K562 (cell line): Measurements from ENCODE around the gene DNAJC30. TPM values are rescaled to one million over a fixed set of nuclear protein-coding genes. Genes with fewer than 3 reads are reported as not detected.

Experiments
- ATAC-seq: fragments of 200-7000 bp; cut with Tn5 transposase; 3 replicates; pipeline ENCODE4 v1.9.1; 2020; ENCODE audit warnings: moderate library complexity
- BruUV-seq: library from RNA; stranded (reverse); fragments of 400-500 nt; replicated peaks from 2 replicates; lab custom pipeline; 2021; lab: Mats Ljungman, UMichigan
- CTCF ChIA-PET: fragments of 300-600 bp; formaldehyde crosslinking; extraction: SDS; loops from one replicate; lab custom pipeline; 2021; ENCODE audit warnings: low intra/inter-chr PET ratio; lab: Yijun Ruan, JAX
- POLR2A ChIA-PET: fragments of 300-600, 350-650 bp; sonication (Branson Sonifier 250); formaldehyde crosslinking; extraction: SDS; loops from one replicate; lab custom pipeline; 2021; ENCODE audit warnings: antibody characterized with exemption, inconsistent platforms; lab: Yijun Ruan, JAX
- DNase-seq, 4 experiments: peaks; one replicate each; pipeline versions ENCODE4 v3.0.0 to v3.0.0-alpha.2; 2011 to 2018; ENCODE audit warnings: low spot score in 3 of 4, mixed read lengths in 3 of 4; ENCODE audit errors: extremely low read depth in 1 of 4
- FAIRE-seq: peaks from 2 replicates; lab custom pipeline; 2011; peaks lifted over from hg19 to GRCh38; lab: Jason Lieb, UNC
- H2AFZ ChIP-seq: 2 replicates; pipeline ENCODE4 v1.6.0; 2011; ENCODE audit warnings: low read depth, low read length, control low read depth, inconsistent platforms
- H3K27ac ChIP-seq: fragments of 200-600 bp; 3 replicates; pipeline ENCODE4 v1.8.0; 2011; ENCODE audit warnings: low read depth, mild to moderate bottlenecking, control low read depth, inconsistent platforms, low read length, moderate library complexity, mixed read lengths; ENCODE audit errors: extremely low read depth
- H3K27me3 ChIP-seq, 2 experiments: fragments of 300-600 bp in 1 of 2; 2 replicates in 1 of 2; 3 replicates in 1 of 2; pipeline versions ENCODE4 v1.6.0 to v1.8.0; 2011; ENCODE audit warnings: inconsistent platforms in 2 of 2, low read length in 2 of 2, mild to moderate bottlenecking in 1 of 2, mixed read lengths in 1 of 2, moderate library complexity in 1 of 2; ENCODE audit not compliant: control insufficient read depth in 2 of 2, insufficient read depth in 2 of 2
- H3K36me3 ChIP-seq: fragments of 300-600 bp; 3 replicates; pipeline ENCODE4 v1.8.0; 2011; ENCODE audit warnings: mild to moderate bottlenecking, low read length, inconsistent platforms; ENCODE audit not compliant: control insufficient read depth, insufficient read depth
- H3K4me1 ChIP-seq, 2 experiments: fragments of 200-600 bp in 1 of 2; replicated peaks in 1 of 2; 2 replicates in 1 of 2; 3 replicates in 1 of 2; pipeline versions ENCODE4 v1.5.1 to v1.8.0; 2011; ENCODE audit warnings: inconsistent platforms in 2 of 2, low read length in 2 of 2, mild to moderate bottlenecking in 1 of 2, mixed read lengths in 1 of 2, moderate library complexity in 1 of 2; ENCODE audit not compliant: control insufficient read depth in 2 of 2, insufficient read depth in 2 of 2
- H3K4me2 ChIP-seq: 2 replicates; pipeline ENCODE4 v1.6.1; 2011; ENCODE audit warnings: low read length, control low read depth, inconsistent platforms, mixed read lengths; ENCODE audit not compliant: insufficient read depth
- H3K4me3 ChIP-seq: fragments of 200-600 bp; sonication (generic), shearing (Covaris generic); 2 replicates; pipeline ENCODE4 v1.5.1; 2016; ENCODE audit warnings: control low read depth, inconsistent platforms
- H3K79me2 ChIP-seq: fragments of 200-600 bp; 3 replicates; pipeline ENCODE4 v1.8.0; 2011; ENCODE audit warnings: low read length, inconsistent platforms; ENCODE audit not compliant: control insufficient read depth, insufficient read depth
- H3K9ac ChIP-seq, 2 experiments: 2 replicates each; pipeline versions ENCODE4 v1.6.0 to v1.6.1; 2011; ENCODE audit warnings: low read depth in 2 of 2, low read length in 2 of 2, control low read depth in 1 of 2, inconsistent platforms in 1 of 2, mild to moderate bottlenecking in 1 of 2, mixed read lengths in 1 of 2; ENCODE audit not compliant: insufficient read depth in 1 of 2
- H3K9me1 ChIP-seq: one replicate; pipeline ENCODE4 v1.6.0; 2011; ENCODE audit warnings: inconsistent platforms, mild to moderate bottlenecking, low read length, moderate library complexity; ENCODE audit not compliant: control insufficient read depth, insufficient read depth
- H3K9me3 ChIP-seq: replicated peaks from 2 replicates; pipeline ENCODE4 v1.5.1; 2011; ENCODE audit warnings: low read depth, low read length, inconsistent platforms; ENCODE audit not compliant: control insufficient read depth, insufficient read depth
- H4K20me1 ChIP-seq: replicated peaks from 2 replicates; pipeline ENCODE4 v1.6.1; 2011; ENCODE audit warnings: low read length, inconsistent platforms, mixed read lengths; ENCODE audit not compliant: control insufficient read depth, insufficient read depth
- CAMTA2 ChIP-seq: fragments of 250-450 bp; sonication (Bioruptor Pico); conservative IDR thresholded peaks from 2 replicates; pipeline ENCODE4 v1.5.1; 2022
- CTBP1 ChIP-seq: fragments of 450-650 bp; IDR thresholded peaks from 2 replicates; pipeline ENCODE4 v1.6.1; 2016; ENCODE audit warnings: borderline replicate concordance
- EGR1 ChIP-seq: fragments of 450-650 bp; conservative IDR thresholded peaks from 2 replicates; pipeline ENCODE4 v1.6.1; 2017; ENCODE audit warnings: mild to moderate bottlenecking
- HDAC2 ChIP-seq: fragments of 450-650 bp; IDR thresholded peaks from 2 replicates; pipeline ENCODE4 v1.6.1; 2016; ENCODE audit warnings: mild to moderate bottlenecking
- KDM5B ChIP-seq: fragments of 200-600 bp; sonication (generic); IDR thresholded peaks from 2 replicates; pipeline ENCODE4 v1.6.1; 2012; ENCODE audit warnings: low read depth, mild to moderate bottlenecking, moderate library complexity, low read length, control low read depth, inconsistent platforms; ENCODE audit not compliant: insufficient replicate concordance
- MNT ChIP-seq, 2 experiments: fragments of 450-650 bp; conservative IDR thresholded peaks; 2 replicates each; pipeline ENCODE4 v1.6.1; 2017; ENCODE audit warnings: mild to moderate bottlenecking in 2 of 2, moderate library complexity in 2 of 2
- PHF20 ChIP-seq: fragments of 450-650 bp; IDR thresholded peaks from 2 replicates; pipeline ENCODE4 v1.6.1; 2018; ENCODE audit not compliant: partially characterized antibody
- POLR2G ChIP-seq: fragments of 200-400 bp; formaldehyde crosslinking; IDR thresholded peaks from 2 replicates; pipeline ENCODE4 v1.6.1; 2017; ENCODE audit warnings: low read depth, mild to moderate bottlenecking, antibody characterized with exemption, low read length, moderate library complexity
- SAFB ChIP-seq: fragments of 200-400 bp; formaldehyde crosslinking; IDR thresholded peaks from 2 replicates; pipeline ENCODE4 v1.6.1; 2017; ENCODE audit warnings: low read depth, low read length, borderline replicate concordance
- TEAD2 ChIP-seq: fragments of 450-650 bp; IDR thresholded peaks from 2 replicates; pipeline ENCODE4 v1.6.1; 2016; ENCODE audit warnings: missing genetic modification characterization, control low read depth, missing compliant biosample characterization
- TGIF2 ChIP-seq: sonication (generic); formaldehyde crosslinking; IDR thresholded peaks from 2 replicates; pipeline ENCODE4 v1.8.1; 2022; ENCODE audit warnings: mild to moderate bottlenecking, missing genetic modification reagents, moderate library complexity
- ZBTB1 ChIP-seq: sonication (generic); formaldehyde crosslinking; IDR thresholded peaks from 2 replicates; pipeline ENCODE4 v1.8.1; 2023; ENCODE audit warnings: missing genetic modification reagents, low read depth, mild to moderate bottlenecking, borderline replicate concordance
- ZNF79 ChIP-seq: fragments of 250-450 bp; sonication (Bioruptor Pico); IDR thresholded peaks from 2 replicates; pipeline ENCODE4 v1.4.0; 2020; ENCODE audit warnings: low read depth, mild to moderate bottlenecking, moderate library complexity
- ZNF830 ChIP-seq: fragments of 250-450 bp; sonication (Bioruptor Pico); IDR thresholded peaks from 2 replicates; pipeline ENCODE4 v1.5.0; 2021; ENCODE audit warnings: mild to moderate bottlenecking
- WGBS: fragments of 100-300 bp; shearing (Covaris generic); methylation state at CpG from one replicate; pipeline ENCODE4 v1.1.6; 2016; ENCODE audit warnings: low coverage, mixed read lengths; ENCODE audit not compliant: insufficient coverage; ENCODE audit errors: missing lambda C conversion rate; 5-methylcytosine and 5-hydroxymethylcytosine counted together
- in situ Hi-C: fragments of 300-500 bp; cut with MboI; formaldehyde crosslinking; loops from 4 replicates; pipeline ENCODE4 v1.15.0; 2018; ENCODE audit warnings: inconsistent platforms, mixed read lengths
- intact Hi-C: fragments of 100-400 bp; cut with micrococcal nuclease; formaldehyde crosslinking; loops from 2 replicates; pipeline ENCODE4 v1.14.2; 2022
- polyA plus RNA-seq, 8 experiments: library from polyadenylated mRNA; depleted of rRNA in 4 of 8; stranded (reverse) in 5 of 8; unstranded in 3 of 8; fragments of >200 nt; fragmentation: Nextera tagmentation in 2 of 8; fragmentation: Illumina TruSeq in 1 of 8; extraction: Ambion mirVana in 2 of 8; extraction: Trizol in 1 of 8; gene quantifications; 2 replicates each; pipeline versions ENCODE4 v1.2.1 to v1.2.3, GENCODE V29; 2011 to 2014; ENCODE audit warnings: inconsistent platforms in 1 of 8, missing spikeins in 1 of 8
- total RNA-seq, 7 experiments: library from RNA; depleted of rRNA in 6 of 7; stranded (reverse); fragments of >200 nt in 6 of 7; fragmentation: Illumina TruSeq in 2 of 7; extraction: Trizol in 2 of 7; gene quantifications; 2 replicates each; pipeline versions ENCODE4 v1.2.1 to v1.2.3, GENCODE V29; 2011 to 2021; ENCODE audit warnings: low replicate concordance in 1 of 7
- TF ChIP-seq, protein P1 (sequence below): fragments of 250-450 bp; sonication (Bioruptor Pico); IDR thresholded peaks from 2 replicates; pipeline ENCODE4 v1.4.0; 2020; ENCODE audit warnings: mild to moderate bottlenecking
- TF ChIP-seq, protein P2 (sequence below): fragments of 250-450 bp; sonication (Bioruptor Pico); IDR thresholded peaks from 2 replicates; pipeline ENCODE4 v1.8.0; 2021; ENCODE audit warnings: borderline replicate concordance, mild to moderate bottlenecking, moderate library complexity; ENCODE audit not compliant: poor library complexity, severe bottlenecking

Gene DNAJC30
- total and polyA plus RNA-seq, 9 of the 15 experiments (the other 6 are each of a cell fraction or from before 2014, with no cell fraction given), result 1.1 to 11.3 (median 4.6) TPM

DNA sequence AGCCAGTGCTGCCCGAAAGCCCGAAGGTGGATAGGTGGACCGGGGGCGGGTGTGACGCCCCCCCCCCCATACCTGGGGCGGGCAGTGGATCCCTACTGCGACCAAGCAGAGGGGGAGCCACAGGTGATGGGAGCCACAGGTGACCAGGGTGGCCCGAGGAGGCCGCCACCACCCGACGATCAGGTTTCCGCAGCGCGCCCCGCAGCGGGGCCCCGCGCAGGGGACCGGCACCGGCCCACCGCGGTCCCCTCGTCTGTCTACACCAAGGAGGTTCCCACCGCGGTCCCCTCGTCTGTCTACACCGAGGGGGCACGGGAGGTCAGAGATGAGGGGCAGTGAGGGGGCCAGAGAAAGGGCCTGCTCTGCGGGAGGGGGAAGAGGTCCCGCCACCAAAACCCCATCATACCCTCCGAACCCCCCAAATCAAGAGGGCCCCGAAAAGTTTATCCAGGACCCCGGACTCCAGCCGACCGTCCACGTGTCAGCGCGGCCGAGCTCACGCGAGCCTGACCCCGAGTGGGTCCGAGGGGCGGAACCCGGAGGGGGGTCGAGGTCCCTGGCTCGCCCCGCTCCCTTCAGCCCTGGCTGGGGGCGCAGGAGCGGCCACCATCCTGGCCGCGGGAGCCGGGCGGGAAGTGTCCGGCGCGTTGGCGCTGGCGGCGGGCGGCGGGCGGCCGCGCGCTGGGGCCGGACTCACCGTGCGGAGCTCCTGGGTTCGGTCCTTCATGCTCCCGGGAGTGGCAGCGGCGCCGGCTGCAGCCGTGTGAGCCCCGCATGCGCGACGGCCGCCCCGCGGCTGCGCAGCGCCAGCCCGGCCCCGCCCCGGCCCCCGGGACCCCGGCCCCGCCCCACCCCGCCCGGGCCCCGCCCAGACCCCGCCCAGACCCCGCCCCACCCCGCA, 35.9 kb upstream of the DNAJC30 start, which contains the start of gene STX1A:
Gene STX1A, minus strand, starts transcription at position 765 of the 901 bp plus-strand sequence. Its CDS starts 38 bp downstream, at position 727.
- H3K4me1 ChIP-seq, result peaks cover 20 to 50% of the 10 kb centered on the region in 2 experiments
- TF ChIP-seq ZBTB1 (CRISPR knock-in tag), result peak; percentile 45; the same call in 1 of the 2 replicates
- TF ChIP-seq, protein P1, sequence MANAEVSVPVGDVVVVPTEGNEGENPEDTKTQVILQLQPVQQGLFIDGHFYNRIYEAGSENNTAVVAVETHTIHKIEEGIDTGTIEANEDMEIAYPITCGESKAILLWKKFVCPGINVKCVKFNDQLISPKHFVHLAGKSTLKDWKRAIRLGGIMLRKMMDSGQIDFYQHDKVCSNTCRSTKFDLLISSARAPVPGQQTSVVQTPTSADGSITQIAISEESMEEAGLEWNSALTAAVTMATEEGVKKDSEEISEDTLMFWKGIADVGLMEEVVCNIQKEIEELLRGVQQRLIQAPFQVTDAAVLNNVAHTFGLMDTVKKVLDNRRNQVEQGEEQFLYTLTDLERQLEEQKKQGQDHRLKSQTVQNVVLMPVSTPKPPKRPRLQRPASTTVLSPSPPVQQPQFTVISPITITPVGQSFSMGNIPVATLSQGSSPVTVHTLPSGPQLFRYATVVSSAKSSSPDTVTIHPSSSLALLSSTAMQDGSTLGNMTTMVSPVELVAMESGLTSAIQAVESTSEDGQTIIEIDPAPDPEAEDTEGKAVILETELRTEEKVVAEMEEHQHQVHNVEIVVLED (CRISPR knock-in tag), result no peak
- peak in 1 of 2 experiments; percentile 37; a peak in 2 of 4 replicates for TF ChIP-seq MNT (conservative IDR thresholded peaks at IDR 0.05)
- TF ChIP-seq ZNF79 (CRISPR knock-in tag), result no peak
- 0 out of 2 replicates have a peak, but pooled peaks have one; percentile 74 for TF ChIP-seq CAMTA2 (CRISPR knock-in tag)
- TF ChIP-seq ZNF830 (CRISPR knock-in tag), result peak; percentile 25; the same call in 1 of the 2 replicates
- 0 out of 2 replicates have a peak, but pooled peaks have one; percentile 25 for TF ChIP-seq HDAC2
- TF ChIP-seq CTBP1, result peak; percentile 42; the same call in 1 of the 2 replicates
- TF ChIP-seq, protein P2, sequence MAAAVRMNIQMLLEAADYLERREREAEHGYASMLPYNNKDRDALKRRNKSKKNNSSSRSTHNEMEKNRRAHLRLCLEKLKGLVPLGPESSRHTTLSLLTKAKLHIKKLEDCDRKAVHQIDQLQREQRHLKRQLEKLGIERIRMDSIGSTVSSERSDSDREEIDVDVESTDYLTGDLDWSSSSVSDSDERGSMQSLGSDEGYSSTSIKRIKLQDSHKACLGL (CRISPR knock-in tag), result peak; percentile 42
- TF ChIP-seq EGR1, result 0 out of 2 replicates have a peak, but pooled peaks have one; percentile 3
- peak; percentile 16 for TF ChIP-seq PHF20
- peak; percentile 79 for TF ChIP-seq POLR2G
- peak; percentile 84; the same call in 1 of the 2 replicates for TF ChIP-seq TGIF2 (CRISPR knock-in tag)
- TF ChIP-seq KDM5B, result peak; percentile 74
- no peak for TF ChIP-seq TEAD2 (tag)
- TF ChIP-seq SAFB, result peak; percentile 73

More for the DNA sequence above, 35.9 kb upstream of the DNAJC30 start, which contains the start of gene STX1A:
- peaks cover 6% of the 10 kb centered on the region for H3K9me1 ChIP-seq
- H2AFZ ChIP-seq, result peak within 1 kb of the TSS; percentile 93
- CTCF ChIA-PET, result interaction anchor here (0.6 kb wide), 1 partner anchor 57 kb away, joined by 8 read pairs; no protein-coding TSS in a partner anchor
- H3K9me3 ChIP-seq, result no peaks in the 10 kb centered on the region
- H3K4me3 ChIP-seq, result peak within 1 kb of the TSS; percentile 75
- POLR2A ChIA-PET, result interaction anchor here (0.6 to 1.9 kb wide), 5 partner anchors 15 to 1351 kb away, joined by 3 to 6 read pairs (median 4); no protein-coding TSS in a partner anchor
- peaks cover 29% of the 10 kb centered on the region for H4K20me1 ChIP-seq
- ATAC-seq (peak; percentile 86), DNase-seq (peak; percentile 86 to 99 (median 98)), FAIRE-seq (no peak)
- H3K4me2 ChIP-seq, result peak within 1 kb of the TSS; percentile 72
- WGBS, result 4% methylated on average over 51 of the region's 96 CpGs
- H3K36me3 ChIP-seq, result no peaks in the 10 kb centered on the region
- in situ Hi-C loops (no loop called here), intact Hi-C loops (loop anchor here (5.0 kb wide), 1 partner anchor 37 kb away; the partner anchor contains the start of genes BUD23 and DNAJC30)
- peaks cover 10% of the 10 kb centered on the region; the same call in 2 of the 3 replicates for H3K79me2 ChIP-seq
- peak within 1 kb of the TSS; percentile 56 to 94; a peak in 3 of 4 replicates for H3K9ac ChIP-seq
- H3K27me3 ChIP-seq, result no peaks in the 10 kb centered on the region
- TSS peak; percentile 69 for BruUV-seq
- H3K27ac ChIP-seq, result 0 out of 3 replicates have a peak within 1 kb of the TSS, but pooled peaks have one; percentile 25
